WTC11 (cell line): Measurements from ENCODE around the gene C6orf136.

Experiments used
- CBFB ChIP-seq: sonication (generic); formaldehyde crosslinking; IDR thresholded peaks from 2 replicates; pipeline ENCODE4 v1.8.1; 2022; ENCODE audit warnings: mild to moderate bottlenecking, low read depth, missing genetic modification reagents
- MAX ChIP-seq: sonication (generic); formaldehyde crosslinking; IDR thresholded peaks from 2 replicates; pipeline ENCODE4 v1.8.0; 2022; ENCODE audit warnings: mild to moderate bottlenecking, missing genetic modification reagents
- MLX ChIP-seq: sonication (generic); formaldehyde crosslinking; IDR thresholded peaks from 2 replicates; pipeline ENCODE4 v1.8.1; 2023; ENCODE audit warnings: mild to moderate bottlenecking, missing genetic modification reagents, moderate library complexity
- TP53 ChIP-seq: sonication (generic); formaldehyde crosslinking; IDR thresholded peaks from 2 replicates; pipeline ENCODE4 v1.8.1; 2023; ENCODE audit warnings: mild to moderate bottlenecking, missing genetic modification reagents
- TF ChIP-seq, protein P1 (sequence below): sonication (generic); formaldehyde crosslinking; IDR thresholded peaks from 2 replicates; pipeline ENCODE4 v1.8.1; 2023; ENCODE audit warnings: mild to moderate bottlenecking, missing genetic modification reagents, moderate library complexity

DNA sequence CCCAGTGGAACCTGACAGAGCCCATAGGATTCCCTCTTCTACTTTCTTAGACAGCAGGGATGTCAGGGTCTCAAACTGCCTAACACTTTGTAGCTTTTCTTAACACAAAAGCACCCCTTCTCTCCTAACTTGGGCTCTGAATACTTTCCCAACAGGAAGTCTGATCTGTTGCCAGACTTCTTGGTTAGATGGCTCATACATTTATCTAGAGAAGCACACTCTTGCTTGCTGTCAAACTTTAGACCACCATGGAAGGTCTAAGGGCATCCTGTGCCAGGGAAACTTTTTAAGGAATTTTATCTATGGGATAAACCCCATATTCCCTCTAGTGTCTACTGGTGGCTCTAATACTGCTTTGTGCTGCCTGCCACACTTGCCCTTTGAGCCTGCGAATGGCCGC lies 3.3 kb upstream of the C6orf136 start:
- TF ChIP-seq, protein P1, sequence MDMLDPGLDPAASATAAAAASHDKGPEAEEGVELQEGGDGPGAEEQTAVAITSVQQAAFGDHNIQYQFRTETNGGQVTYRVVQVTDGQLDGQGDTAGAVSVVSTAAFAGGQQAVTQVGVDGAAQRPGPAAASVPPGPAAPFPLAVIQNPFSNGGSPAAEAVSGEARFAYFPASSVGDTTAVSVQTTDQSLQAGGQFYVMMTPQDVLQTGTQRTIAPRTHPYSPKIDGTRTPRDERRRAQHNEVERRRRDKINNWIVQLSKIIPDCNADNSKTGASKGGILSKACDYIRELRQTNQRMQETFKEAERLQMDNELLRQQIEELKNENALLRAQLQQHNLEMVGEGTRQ (CRISPR knock-in tag), result no peak
- TF ChIP-seq MLX (CRISPR knock-in tag) (no peak), TP53 (CRISPR knock-in tag) (no peak), CBFB (CRISPR knock-in tag) (no peak), MAX (CRISPR knock-in tag) (no peak)
